ENCODE measurements around the gene ARFIP2.

DNA sequence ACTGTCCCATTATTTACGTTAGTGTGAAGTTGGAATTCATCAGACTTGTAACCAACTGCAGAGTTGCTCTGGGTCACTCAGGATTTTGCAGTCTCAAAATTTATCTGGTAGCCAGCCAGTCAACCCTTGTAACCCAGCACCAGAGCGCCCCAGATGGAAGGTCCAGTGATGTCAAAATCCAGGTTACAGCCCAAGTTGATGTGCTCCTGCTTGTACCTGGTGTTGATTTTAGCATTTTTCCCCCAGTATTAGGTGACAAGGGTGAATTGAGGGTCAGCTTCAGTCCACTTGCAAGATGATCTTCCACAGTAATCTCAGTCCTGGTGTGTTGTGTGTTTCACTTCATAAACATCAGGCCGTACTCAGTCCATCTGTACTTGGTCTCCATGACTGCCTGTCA lies 7.7 kb upstream of the ARFIP2 start:
- TF ChIP-seq, protein P1, sequence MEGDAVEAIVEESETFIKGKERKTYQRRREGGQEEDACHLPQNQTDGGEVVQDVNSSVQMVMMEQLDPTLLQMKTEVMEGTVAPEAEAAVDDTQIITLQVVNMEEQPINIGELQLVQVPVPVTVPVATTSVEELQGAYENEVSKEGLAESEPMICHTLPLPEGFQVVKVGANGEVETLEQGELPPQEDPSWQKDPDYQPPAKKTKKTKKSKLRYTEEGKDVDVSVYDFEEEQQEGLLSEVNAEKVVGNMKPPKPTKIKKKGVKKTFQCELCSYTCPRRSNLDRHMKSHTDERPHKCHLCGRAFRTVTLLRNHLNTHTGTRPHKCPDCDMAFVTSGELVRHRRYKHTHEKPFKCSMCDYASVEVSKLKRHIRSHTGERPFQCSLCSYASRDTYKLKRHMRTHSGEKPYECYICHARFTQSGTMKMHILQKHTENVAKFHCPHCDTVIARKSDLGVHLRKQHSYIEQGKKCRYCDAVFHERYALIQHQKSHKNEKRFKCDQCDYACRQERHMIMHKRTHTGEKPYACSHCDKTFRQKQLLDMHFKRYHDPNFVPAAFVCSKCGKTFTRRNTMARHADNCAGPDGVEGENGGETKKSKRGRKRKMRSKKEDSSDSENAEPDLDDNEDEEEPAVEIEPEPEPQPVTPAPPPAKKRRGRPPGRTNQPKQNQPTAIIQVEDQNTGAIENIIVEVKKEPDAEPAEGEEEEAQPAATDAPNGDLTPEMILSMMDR (IDR thresholded peaks at IDR 0.05; ENCODE audit: insufficient read depth, low read length, poor library complexity, severe bottlenecking): no peak
- TF ChIP-seq EZH2phosphoT487 (conservative IDR thresholded peaks at IDR 0.05; ENCODE audit: low read length): no peak

All from SU-DHL-6 (cell line).